Measurements from ENCODE around the gene CYP26C1.

Gene CYP26C1

DNA sequence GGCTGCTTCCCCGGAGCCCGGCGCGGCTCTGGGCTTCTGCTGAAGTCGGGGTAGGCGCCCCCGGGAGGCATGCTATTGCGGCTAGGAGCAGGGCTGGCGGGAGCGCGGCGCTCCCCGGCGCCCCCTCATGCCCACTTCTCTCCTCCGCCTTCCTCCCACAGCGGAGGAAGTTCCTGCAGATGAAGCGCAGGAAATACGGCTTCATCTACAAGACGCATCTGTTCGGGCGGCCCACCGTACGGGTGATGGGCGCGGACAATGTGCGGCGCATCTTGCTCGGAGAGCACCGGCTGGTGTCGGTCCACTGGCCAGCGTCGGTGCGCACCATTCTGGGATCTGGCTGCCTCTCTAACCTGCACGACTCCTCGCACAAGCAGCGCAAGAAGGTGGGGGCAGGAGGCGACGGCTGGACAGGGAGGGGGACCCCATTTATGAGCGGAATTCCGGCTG is 13.6 kb downstream of the CYP26C1 start:
- in situ Hi-C loops (cut with HindIII; ENCODE audit: low pct_ligation_motif_present, low sequenced_read_pairs), result no loop called here
- H3K27me3 ChIP-seq (replicated peaks), result peaks cover 65% of the 10 kb centered on the region
- H3K27ac ChIP-seq, result no peak overlapping the region
- DNase-seq, result no peak
- H3K36me3 ChIP-seq (replicated peaks), result no peaks in the 10 kb centered on the region
- no peak overlapping the region for H3K4me3 ChIP-seq (ENCODE audit: low read depth, low read length)
- TF ChIP-seq, protein P1, sequence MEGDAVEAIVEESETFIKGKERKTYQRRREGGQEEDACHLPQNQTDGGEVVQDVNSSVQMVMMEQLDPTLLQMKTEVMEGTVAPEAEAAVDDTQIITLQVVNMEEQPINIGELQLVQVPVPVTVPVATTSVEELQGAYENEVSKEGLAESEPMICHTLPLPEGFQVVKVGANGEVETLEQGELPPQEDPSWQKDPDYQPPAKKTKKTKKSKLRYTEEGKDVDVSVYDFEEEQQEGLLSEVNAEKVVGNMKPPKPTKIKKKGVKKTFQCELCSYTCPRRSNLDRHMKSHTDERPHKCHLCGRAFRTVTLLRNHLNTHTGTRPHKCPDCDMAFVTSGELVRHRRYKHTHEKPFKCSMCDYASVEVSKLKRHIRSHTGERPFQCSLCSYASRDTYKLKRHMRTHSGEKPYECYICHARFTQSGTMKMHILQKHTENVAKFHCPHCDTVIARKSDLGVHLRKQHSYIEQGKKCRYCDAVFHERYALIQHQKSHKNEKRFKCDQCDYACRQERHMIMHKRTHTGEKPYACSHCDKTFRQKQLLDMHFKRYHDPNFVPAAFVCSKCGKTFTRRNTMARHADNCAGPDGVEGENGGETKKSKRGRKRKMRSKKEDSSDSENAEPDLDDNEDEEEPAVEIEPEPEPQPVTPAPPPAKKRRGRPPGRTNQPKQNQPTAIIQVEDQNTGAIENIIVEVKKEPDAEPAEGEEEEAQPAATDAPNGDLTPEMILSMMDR (IDR thresholded peaks at IDR 0.05; ENCODE audit: low read depth, low read length, missing control alignments), result peak; percentile 29

DNA sequence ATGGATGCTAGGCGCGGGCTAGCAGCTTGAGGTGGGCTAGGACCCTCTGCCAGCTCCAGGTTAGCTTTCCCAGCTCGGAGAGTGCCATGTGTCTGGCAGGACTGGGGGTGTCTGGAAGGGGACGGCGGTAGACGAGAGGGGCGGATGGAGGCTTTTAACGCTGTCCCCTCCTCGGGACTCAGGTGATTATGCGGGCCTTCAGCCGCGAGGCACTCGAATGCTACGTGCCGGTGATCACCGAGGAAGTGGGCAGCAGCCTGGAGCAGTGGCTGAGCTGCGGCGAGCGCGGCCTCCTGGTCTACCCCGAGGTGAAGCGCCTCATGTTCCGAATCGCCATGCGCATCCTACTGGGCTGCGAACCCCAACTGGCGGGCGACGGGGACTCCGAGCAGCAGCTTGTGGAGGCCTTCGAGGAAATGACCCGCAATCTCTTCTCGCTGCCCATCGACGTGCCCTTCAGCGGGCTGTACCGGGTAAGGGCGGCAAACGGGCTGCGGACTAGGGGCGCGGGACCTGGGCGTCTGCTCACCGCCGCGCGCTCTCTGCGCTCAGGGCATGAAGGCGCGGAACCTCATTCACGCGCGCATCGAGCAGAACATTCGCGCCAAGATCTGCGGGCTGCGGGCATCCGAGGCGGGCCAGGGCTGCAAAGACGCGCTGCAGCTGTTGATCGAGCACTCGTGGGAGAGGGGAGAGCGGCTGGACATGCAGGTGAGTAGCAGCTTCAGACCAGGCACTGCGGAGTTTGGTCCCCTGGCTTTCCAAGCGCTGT is 14.2 kb downstream of the CYP26C1 start:
- in situ Hi-C loops (cut with HindIII; ENCODE audit: low pct_ligation_motif_present, low sequenced_read_pairs), result no loop called here
- TF ChIP-seq, protein P1 (IDR thresholded peaks at IDR 0.05; ENCODE audit: low read depth, low read length, missing control alignments), result no peak
- DNase-seq, result no peak
- H3K4me3 ChIP-seq (ENCODE audit: low read depth, low read length), result no peak overlapping the region
- H3K27ac ChIP-seq, result no peak overlapping the region
- H3K27me3 ChIP-seq (replicated peaks), result peaks cover 59% of the 10 kb centered on the region
- no peaks in the 10 kb centered on the region for H3K36me3 ChIP-seq (replicated peaks)

DNA sequence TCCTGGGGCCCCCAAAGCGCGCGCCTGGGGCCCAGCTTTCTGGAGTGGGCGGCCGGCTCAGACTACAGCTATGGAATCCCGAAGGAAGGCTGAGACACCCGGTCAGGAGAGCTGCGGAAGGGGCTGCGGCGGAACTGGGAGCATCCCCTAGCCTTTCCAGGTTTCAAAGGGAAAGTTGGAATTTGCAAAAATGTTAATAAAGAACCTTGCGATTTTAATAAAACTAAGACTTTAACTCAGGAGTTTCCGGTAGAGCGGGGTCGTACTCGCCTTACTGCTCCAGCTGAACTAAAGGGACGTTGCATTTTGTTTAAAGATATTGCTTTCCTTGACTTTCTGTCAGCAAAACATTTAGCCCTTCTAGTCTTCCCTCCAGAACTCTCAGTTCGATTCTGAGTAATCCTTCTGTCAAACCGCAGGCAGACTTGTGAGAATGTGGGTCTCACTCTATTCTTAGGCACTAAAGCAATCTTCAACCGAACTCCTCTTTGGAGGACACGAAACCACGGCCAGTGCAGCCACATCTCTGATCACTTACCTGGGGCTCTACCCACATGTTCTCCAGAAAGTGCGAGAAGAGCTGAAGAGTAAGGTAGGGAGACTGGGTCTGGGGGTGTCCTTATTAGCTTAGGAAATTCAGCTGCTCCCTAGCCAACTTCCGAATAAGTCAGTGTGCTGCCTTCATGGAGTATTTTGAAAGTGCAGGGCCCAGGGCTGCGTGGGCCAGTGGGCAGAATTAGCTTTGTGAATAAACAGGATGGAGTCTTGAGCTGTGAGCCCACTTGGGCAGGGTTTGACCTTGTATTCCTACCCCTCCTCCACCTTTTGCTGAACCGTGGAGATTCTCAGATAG is 15.0 kb downstream of the CYP26C1 start:
- TF ChIP-seq, protein P1 (IDR thresholded peaks at IDR 0.05; ENCODE audit: low read depth, low read length, missing control alignments), result no peak
- peaks cover 51% of the 10 kb centered on the region for H3K27me3 ChIP-seq (replicated peaks)
- H3K4me3 ChIP-seq (ENCODE audit: low read depth, low read length), result no peak overlapping the region
- no peak for DNase-seq
- in situ Hi-C loops (cut with HindIII; ENCODE audit: low pct_ligation_motif_present, low sequenced_read_pairs), result no loop called here
- H3K36me3 ChIP-seq (replicated peaks), result no peaks in the 10 kb centered on the region
- H3K27ac ChIP-seq, result no peak overlapping the region

DNA sequence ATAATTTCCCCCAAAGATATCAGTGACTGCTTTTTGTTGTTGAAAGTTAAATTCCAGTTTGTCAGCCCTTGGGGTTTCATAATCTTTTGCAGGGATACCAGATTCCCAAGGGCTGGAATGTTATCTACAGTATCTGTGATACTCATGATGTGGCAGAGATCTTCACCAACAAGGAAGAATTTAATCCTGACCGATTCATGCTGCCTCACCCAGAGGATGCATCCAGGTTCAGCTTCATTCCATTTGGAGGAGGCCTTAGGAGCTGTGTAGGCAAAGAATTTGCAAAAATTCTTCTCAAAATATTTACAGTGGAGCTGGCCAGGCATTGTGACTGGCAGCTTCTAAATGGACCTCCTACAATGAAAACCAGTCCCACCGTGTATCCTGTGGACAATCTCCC is 16.3 kb downstream of the CYP26C1 start:
- Histone ChIP-seq H3K27ac (no peak overlapping the region), H3K36me3 (replicated peaks) (no peaks in the 10 kb centered on the region), H3K4me3 (ENCODE audit: low read depth, low read length) (no peak overlapping the region), H3K27me3 (replicated peaks) (peaks cover 41% of the 10 kb centered on the region)
- in situ Hi-C loops (cut with HindIII; ENCODE audit: low pct_ligation_motif_present, low sequenced_read_pairs), result no loop called here
- TF ChIP-seq, protein P1 (IDR thresholded peaks at IDR 0.05; ENCODE audit: low read depth, low read length, missing control alignments), result no peak
- no peak for DNase-seq

DNA sequence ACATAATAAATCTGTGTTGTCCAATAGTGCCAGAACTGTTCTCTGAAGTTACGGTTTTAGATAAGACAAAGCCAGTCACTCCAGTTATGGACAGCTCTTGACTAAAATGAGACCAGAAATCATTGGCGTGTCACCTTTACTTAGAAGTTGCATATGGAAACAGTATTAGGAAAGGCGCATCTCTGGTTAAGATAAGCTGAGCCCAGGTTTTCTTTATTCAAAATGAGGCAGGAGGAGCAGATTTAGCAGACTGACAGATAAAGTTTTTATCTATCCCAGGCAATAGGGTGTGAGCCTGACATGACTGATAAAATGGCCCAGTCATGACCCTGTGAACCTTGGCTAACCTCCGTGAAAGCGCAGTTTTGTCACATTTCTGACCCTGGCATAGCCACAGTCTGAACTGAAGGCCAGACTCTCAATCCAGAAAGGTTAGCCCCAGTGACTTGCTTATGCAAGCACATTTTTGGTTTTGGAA is 17.3 kb downstream of the CYP26C1 start:
- in situ Hi-C loops (cut with HindIII; ENCODE audit: low pct_ligation_motif_present, low sequenced_read_pairs), result no loop called here
- TF ChIP-seq, protein P1 (IDR thresholded peaks at IDR 0.05; ENCODE audit: low read depth, low read length, missing control alignments), result no peak
- Histone ChIP-seq H3K27ac (no peak overlapping the region), H3K27me3 (replicated peaks) (peaks cover 31% of the 10 kb centered on the region), H3K4me3 (ENCODE audit: low read depth, low read length) (no peak overlapping the region), H3K36me3 (replicated peaks) (no peaks in the 10 kb centered on the region)
- no peak for DNase-seq

All from brain microvascular endothelial cell (primary cell).